Lower lobe of right lung (tissue), 2 donors: Measurements from ENCODE around the gene TMEM106C. TPM values are rescaled to one million over a fixed set of nuclear protein-coding genes. Genes with fewer than 3 reads are reported as not detected.

ENCODE experiments used
- ATAC-seq, 2 donors: fragments of 200-7000 bp; cut with Tn5 transposase; one replicate each; pipeline ENCODE4 v1.9.1; 2020 to 2022; ENCODE audit warnings: mild to moderate bottlenecking in 2 of 2, moderate library complexity in 2 of 2
- DNase-seq: peaks from one replicate; pipeline ENCODE4 v3.0.0-alpha.2; 2020
- H3K27ac ChIP-seq: fragments of 200-600 bp; one replicate; pipeline ENCODE4 v1.8.0; 2022
- H3K27me3 ChIP-seq: fragments of 200-600 bp; one replicate; pipeline ENCODE4 v1.8.0; 2022; ENCODE audit warnings: low read depth
- H3K36me3 ChIP-seq: fragments of 200-600 bp; one replicate; pipeline ENCODE4 v1.8.0; 2022; ENCODE audit warnings: mild to moderate bottlenecking
- H3K4me1 ChIP-seq: fragments of 200-600 bp; one replicate; pipeline ENCODE4 v1.8.0; 2022
- H3K4me3 ChIP-seq: fragments of 200-600 bp; one replicate; pipeline ENCODE4 v1.8.0; 2022; ENCODE audit warnings: mild to moderate bottlenecking
- H3K9me3 ChIP-seq: fragments of 200-600 bp; one replicate; pipeline ENCODE4 v1.8.0; 2022
- CTCF ChIP-seq: fragments of 200-600 bp; IDR thresholded peaks from one replicate; pipeline ENCODE4 v1.8.0; 2022; ENCODE audit warnings: antibody characterized with exemption, mild to moderate bottlenecking
- intact Hi-C: fragments of 100-400 bp; cut with DNase I; formaldehyde crosslinking; loops from one replicate; pipeline ENCODE4 v1.11.0; 2022
- total RNA-seq: library from RNA; stranded (reverse); fragmentation: NEBNext Ultra II Directional; extraction: Animal tissue kit (Norgen Biotek cat#: 25700); gene quantifications from one replicate; pipeline ENCODE4 v1.2.1, GENCODE V29; 2021
- donor health status: DM: no; HTN: yes; CAD: no; lungs with severe emphysema.

TMEM106C gene
- total RNA-seq, 1 donor from 2014 or later = 39.3 TPM

GRCh38 chr12:48013287-48013686, 49.9 kb downstream of the TMEM106C start:
- TF ChIP-seq CTCF = no peak
- H3K4me1 ChIP-seq = no peaks in the 10 kb centered on the region
- no peaks in the 10 kb centered on the region for H3K36me3 ChIP-seq
- H3K9me3 ChIP-seq = no peaks in the 10 kb centered on the region
- H3K27ac ChIP-seq = no peak overlapping the region
- H3K27me3 ChIP-seq = peaks cover 14% of the 10 kb centered on the region
- intact Hi-C loops = no loop called here
- no peak overlapping the region for H3K4me3 ChIP-seq
- DNase-seq (no peak), ATAC-seq (no peak)

GRCh38 chr12:48015129-48015528, 51.7 kb downstream of the TMEM106C start:
- intact Hi-C loops = no loop called here
- DNase-seq (no peak), ATAC-seq (no peak)
- no peaks in the 10 kb centered on the region for H3K9me3 ChIP-seq
- no peaks in the 10 kb centered on the region for H3K36me3 ChIP-seq
- no peak for TF ChIP-seq CTCF
- H3K4me3 ChIP-seq = no peak overlapping the region
- no peak overlapping the region for H3K27ac ChIP-seq
- peaks cover 10% of the 10 kb centered on the region for H3K27me3 ChIP-seq
- H3K4me1 ChIP-seq = no peaks in the 10 kb centered on the region

GRCh38 chr12:48015954-48016353, 52.6 kb downstream of the TMEM106C start:
- Histone ChIP-seq H3K36me3 (no peaks in the 10 kb centered on the region), H3K27me3 (peaks cover 14% of the 10 kb centered on the region), H3K9me3 (no peaks in the 10 kb centered on the region), H3K27ac (no peak overlapping the region), H3K4me1 (no peaks in the 10 kb centered on the region), H3K4me3 (no peak overlapping the region)
- no peak for DNase-seq
- no peak for ATAC-seq
- TF ChIP-seq CTCF = no peak
- intact Hi-C loops = no loop called here

GRCh38 chr12:48016373-48017020, 53.1 kb downstream of the TMEM106C start:
- ATAC-seq (no peak), DNase-seq (no peak)
- Histone ChIP-seq H3K27ac (no peak overlapping the region), H3K4me1 (no peaks in the 10 kb centered on the region), H3K9me3 (no peaks in the 10 kb centered on the region), H3K27me3 (peaks cover 10% of the 10 kb centered on the region), H3K36me3 (no peaks in the 10 kb centered on the region), H3K4me3 (no peak overlapping the region)
- no peak for TF ChIP-seq CTCF
- intact Hi-C loops = no loop called here

GRCh38 chr12:48017496-48017895, 54.1 kb downstream of the TMEM106C start:
- no peak overlapping the region for H3K4me3 ChIP-seq
- no peak for TF ChIP-seq CTCF
- no peak overlapping the region for H3K27ac ChIP-seq
- H3K27me3 ChIP-seq = peaks cover 10% of the 10 kb centered on the region
- ATAC-seq (no peak), DNase-seq (no peak)
- H3K4me1 ChIP-seq = no peaks in the 10 kb centered on the region
- intact Hi-C loops = no loop called here
- H3K9me3 ChIP-seq = no peaks in the 10 kb centered on the region
- H3K36me3 ChIP-seq = no peaks in the 10 kb centered on the region
